OCI-LY3 (cell line): ENCODE results near the gene SYF2.
"Not testable (repeated sequence)": the region's sequence is repeated elsewhere in the genome, so short reads cannot be mapped to it uniquely, and the experiment has no call there.

ENCODE experiments used
- EZH2phosphoT487 ChIP-seq: fragments of 200-600 bp; shearing (Covaris generic); IDR thresholded peaks from 2 replicates; pipeline ENCODE4 v1.6.1; 2018; ENCODE audit warnings: antibody characterized with exemption, mixed run types, low read depth
- TF ChIP-seq, protein P1 (sequence below): fragments of 200-600, 300-600 bp; sonication (generic); IDR thresholded peaks from 2 replicates; pipeline ENCODE4 v1.5.1; 2014; ENCODE audit warnings: antibody characterized with exemption, low read length, low read depth

DNA sequence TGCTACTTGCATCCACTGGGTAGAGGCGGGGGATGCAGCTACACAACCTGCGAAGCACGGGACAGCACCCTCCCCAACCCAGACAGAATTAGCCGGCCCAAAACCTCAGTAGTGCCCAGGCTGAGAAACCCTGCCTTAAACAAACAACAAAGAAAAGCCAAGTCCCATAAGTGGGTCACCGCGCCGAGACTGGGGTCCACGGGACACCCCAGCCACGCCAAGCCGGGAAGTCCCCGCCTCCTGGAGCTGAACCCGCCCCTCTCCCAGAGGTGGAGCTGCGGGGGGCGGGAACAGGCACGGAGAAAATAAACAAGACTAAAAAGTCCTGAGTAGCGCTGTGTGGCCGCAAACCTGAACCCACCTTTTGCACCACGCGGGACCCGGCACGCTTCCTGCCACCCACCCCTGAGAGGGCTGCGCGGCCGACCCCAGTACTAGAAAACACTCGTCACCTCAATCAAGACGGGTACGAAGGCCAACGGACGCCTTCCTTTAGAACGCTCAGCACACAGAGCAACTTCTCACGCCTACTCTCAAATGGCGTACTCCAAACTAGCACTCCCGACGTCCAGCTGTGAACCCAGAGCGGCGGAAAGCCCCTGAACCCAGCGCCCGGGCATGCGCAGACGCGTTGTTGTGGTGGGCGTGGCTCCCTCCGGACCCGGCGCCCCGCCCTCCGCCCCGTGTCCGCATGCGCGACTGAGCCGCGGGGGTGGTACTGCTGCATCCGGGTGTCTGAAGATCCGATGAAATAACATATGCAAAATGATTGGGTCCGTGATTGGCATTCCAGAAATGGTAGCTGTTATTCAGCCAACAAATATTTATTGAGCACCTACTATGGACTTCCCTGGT, 35.2 kb upstream of the SYF2 start:
- TF ChIP-seq, protein P1, sequence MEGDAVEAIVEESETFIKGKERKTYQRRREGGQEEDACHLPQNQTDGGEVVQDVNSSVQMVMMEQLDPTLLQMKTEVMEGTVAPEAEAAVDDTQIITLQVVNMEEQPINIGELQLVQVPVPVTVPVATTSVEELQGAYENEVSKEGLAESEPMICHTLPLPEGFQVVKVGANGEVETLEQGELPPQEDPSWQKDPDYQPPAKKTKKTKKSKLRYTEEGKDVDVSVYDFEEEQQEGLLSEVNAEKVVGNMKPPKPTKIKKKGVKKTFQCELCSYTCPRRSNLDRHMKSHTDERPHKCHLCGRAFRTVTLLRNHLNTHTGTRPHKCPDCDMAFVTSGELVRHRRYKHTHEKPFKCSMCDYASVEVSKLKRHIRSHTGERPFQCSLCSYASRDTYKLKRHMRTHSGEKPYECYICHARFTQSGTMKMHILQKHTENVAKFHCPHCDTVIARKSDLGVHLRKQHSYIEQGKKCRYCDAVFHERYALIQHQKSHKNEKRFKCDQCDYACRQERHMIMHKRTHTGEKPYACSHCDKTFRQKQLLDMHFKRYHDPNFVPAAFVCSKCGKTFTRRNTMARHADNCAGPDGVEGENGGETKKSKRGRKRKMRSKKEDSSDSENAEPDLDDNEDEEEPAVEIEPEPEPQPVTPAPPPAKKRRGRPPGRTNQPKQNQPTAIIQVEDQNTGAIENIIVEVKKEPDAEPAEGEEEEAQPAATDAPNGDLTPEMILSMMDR = not testable (repeated sequence)
- TF ChIP-seq EZH2phosphoT487 = not testable (repeated sequence)
